HG03175 (cell line): ENCODE data around the gene PPT2.
A peak's percentile ranks its signal among the peaks of the same experiment; 100 is the strongest.
"Not testable (repeated sequence)": the region's sequence is repeated elsewhere in the genome, so short reads cannot be mapped to it uniquely, and the experiment has no call there.

Source experiments
- ATAC-seq: cut with Tn5 transposase; IDR thresholded peaks from one replicate; pipeline ENCODE4 v1.9.1; 2021; ENCODE audit warnings: mild to moderate bottlenecking, moderate library complexity; ENCODE audit not compliant: unreplicated experiment

The PPT2 gene

GRCh38 chr6:32127409-32127716 is 26.6 kb upstream of the PPT2 start:
- no peak for ATAC-seq

- ATAC-seq = peak; percentile 92
Measured at GRCh38 chr6:32127717-32128592, 26.0 kb upstream of the PPT2 start, which contains the start of gene ATF6B. Gene ATF6B (minus strand): TSS chr6:32128246. CDS start chr6:32128207, 39 bp downstream.

- ATAC-seq = no peak
Measured at GRCh38 chr6:32128751-32129296, 25.1 kb upstream of the PPT2 start.

- no peak for ATAC-seq
Measured at GRCh38 chr6:32129297-32130088, 24.4 kb upstream of the PPT2 start.

GRCh38 chr6:32131439-32131948 is 22.4 kb upstream of the PPT2 start:
- ATAC-seq = no peak

- no peak for ATAC-seq
Measured at GRCh38 chr6:32132110-32132509, 21.8 kb upstream of the PPT2 start.

GRCh38 chr6:32133786-32134185 is 20.2 kb upstream of the PPT2 start:
- ATAC-seq = no peak

- ATAC-seq = no peak
Measured at GRCh38 chr6:32137454-32137853, 16.5 kb upstream of the PPT2 start.

GRCh38 chr6:32139590-32139989 is 14.4 kb upstream of the PPT2 start:
- no peak for ATAC-seq

- no peak for ATAC-seq
Measured at GRCh38 chr6:32140420-32141046, 13.4 kb upstream of the PPT2 start.

GRCh38 chr6:32144238-32144637 is 9.7 kb upstream of the PPT2 start:
- ATAC-seq = not testable (repeated sequence)

GRCh38 chr6:32146287-32146686 is 7.7 kb upstream of the PPT2 start:
- no peak for ATAC-seq

- no peak for ATAC-seq
Measured at GRCh38 chr6:32146687-32147086, 7.3 kb upstream of the PPT2 start.

- no peak for ATAC-seq
Measured at GRCh38 chr6:32147401-32148132, 6.4 kb upstream of the PPT2 start.

- ATAC-seq = no peak
Measured at GRCh38 chr6:32148289-32149091, 5.5 kb upstream of the PPT2 start.

GRCh38 chr6:32149092-32149755 is 4.7 kb upstream of the PPT2 start:
- ATAC-seq = no peak

- no peak for ATAC-seq
Measured at GRCh38 chr6:32149932-32150870, 3.7 kb upstream of the PPT2 start.
